HL-60 (cell line): ENCODE data around the gene STAM.
"Not testable (repeated sequence)": the region's sequence is repeated elsewhere in the genome, so short reads cannot be mapped to it uniquely, and the experiment has no call there.

Source experiments
- DNase-seq, 2 experiments: peaks; one replicate each; pipeline ENCODE4 v3.0.0-alpha.2; 2010 to 2020; ENCODE audit warnings: low read depth in 1 of 2, low spot score in 1 of 2
- H3K27ac ChIP-seq: fragments of 250-450 bp; sonication (Bioruptor Pico); replicated peaks from 2 replicates; pipeline ENCODE4 v1.5.1; 2020; ENCODE audit warnings: mild to moderate bottlenecking, moderate library complexity
- H3K27me3 ChIP-seq: fragments of 250-450 bp; sonication (Bioruptor Pico); 2 replicates; pipeline ENCODE4 v1.5.1; 2021; ENCODE audit warnings: mild to moderate bottlenecking, moderate library complexity; ENCODE audit not compliant: insufficient read depth, poor library complexity, severe bottlenecking
- H3K4me3 ChIP-seq: replicated peaks from 2 replicates; pipeline ENCODE4 v1.5.1; 2011; ENCODE audit warnings: mild to moderate bottlenecking, control low read depth, low read length; ENCODE audit not compliant: insufficient read depth
- GABPA ChIP-seq: IDR thresholded peaks from 2 replicates; pipeline ENCODE4 v1.6.1; 2012; ENCODE audit warnings: low read depth
- POLR2AphosphoS5 ChIP-seq: IDR thresholded peaks from 2 replicates; pipeline ENCODE4 v1.6.1; 2012; ENCODE audit warnings: low read depth
- SPI1 ChIP-seq: IDR thresholded peaks from 2 replicates; pipeline ENCODE4 v1.6.1; 2012; ENCODE audit warnings: low read depth, mild to moderate bottlenecking, borderline replicate concordance
- TF ChIP-seq, protein P1 (sequence below): IDR thresholded peaks from one replicate; pipeline ENCODE4 v1.5.1; 2011; ENCODE audit warnings: low read length, control low read depth, inconsistent platforms; ENCODE audit not compliant: insufficient read depth
- TF ChIP-seq, protein P2 (sequence below): IDR thresholded peaks from 2 replicates; pipeline ENCODE4 v1.6.1; 2012; ENCODE audit warnings: low read depth; ENCODE audit not compliant: insufficient replicate concordance

STAM gene

DNA sequence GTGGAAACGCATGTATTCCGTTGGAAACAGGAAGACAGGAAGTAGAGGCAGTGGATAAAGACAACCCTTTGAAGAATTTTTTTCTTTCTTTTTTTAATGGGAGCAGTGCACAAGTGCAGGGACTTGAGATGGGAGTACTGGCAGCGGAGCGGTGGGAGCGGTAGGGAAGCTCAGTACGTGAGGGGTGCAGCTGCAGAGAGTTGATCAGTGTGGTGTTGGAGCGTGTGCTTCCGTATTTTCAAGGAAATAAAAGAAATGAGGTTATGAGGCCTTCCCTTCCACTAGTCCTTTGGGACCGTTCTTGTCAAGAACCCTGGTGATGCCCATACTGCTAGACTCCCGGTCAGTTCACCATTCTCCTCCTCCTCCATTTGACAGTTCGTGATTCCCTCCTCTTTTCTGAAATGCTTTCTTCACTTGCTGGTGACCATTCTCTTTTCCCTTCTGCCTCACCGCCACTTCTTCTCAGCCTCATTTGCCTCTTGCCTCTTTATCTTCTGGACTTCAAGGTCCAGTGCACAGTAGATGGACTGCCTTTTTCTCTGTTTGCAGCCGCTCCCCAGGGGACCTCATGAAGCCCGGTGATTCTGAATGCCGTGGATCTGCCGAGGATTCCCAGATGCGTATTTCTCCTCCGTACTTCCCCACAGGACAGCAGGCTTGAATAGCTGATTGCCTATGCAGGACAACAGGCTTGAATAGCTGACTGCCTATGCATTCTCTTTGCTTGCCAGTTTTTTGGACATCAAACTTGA is 68.9 kb downstream of the STAM start:
- TF ChIP-seq, protein P1, sequence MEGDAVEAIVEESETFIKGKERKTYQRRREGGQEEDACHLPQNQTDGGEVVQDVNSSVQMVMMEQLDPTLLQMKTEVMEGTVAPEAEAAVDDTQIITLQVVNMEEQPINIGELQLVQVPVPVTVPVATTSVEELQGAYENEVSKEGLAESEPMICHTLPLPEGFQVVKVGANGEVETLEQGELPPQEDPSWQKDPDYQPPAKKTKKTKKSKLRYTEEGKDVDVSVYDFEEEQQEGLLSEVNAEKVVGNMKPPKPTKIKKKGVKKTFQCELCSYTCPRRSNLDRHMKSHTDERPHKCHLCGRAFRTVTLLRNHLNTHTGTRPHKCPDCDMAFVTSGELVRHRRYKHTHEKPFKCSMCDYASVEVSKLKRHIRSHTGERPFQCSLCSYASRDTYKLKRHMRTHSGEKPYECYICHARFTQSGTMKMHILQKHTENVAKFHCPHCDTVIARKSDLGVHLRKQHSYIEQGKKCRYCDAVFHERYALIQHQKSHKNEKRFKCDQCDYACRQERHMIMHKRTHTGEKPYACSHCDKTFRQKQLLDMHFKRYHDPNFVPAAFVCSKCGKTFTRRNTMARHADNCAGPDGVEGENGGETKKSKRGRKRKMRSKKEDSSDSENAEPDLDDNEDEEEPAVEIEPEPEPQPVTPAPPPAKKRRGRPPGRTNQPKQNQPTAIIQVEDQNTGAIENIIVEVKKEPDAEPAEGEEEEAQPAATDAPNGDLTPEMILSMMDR, result no peak
- TF ChIP-seq GABPA (no peak), POLR2AphosphoS5 (no peak), SPI1 (no peak)
- TF ChIP-seq, protein P2, sequence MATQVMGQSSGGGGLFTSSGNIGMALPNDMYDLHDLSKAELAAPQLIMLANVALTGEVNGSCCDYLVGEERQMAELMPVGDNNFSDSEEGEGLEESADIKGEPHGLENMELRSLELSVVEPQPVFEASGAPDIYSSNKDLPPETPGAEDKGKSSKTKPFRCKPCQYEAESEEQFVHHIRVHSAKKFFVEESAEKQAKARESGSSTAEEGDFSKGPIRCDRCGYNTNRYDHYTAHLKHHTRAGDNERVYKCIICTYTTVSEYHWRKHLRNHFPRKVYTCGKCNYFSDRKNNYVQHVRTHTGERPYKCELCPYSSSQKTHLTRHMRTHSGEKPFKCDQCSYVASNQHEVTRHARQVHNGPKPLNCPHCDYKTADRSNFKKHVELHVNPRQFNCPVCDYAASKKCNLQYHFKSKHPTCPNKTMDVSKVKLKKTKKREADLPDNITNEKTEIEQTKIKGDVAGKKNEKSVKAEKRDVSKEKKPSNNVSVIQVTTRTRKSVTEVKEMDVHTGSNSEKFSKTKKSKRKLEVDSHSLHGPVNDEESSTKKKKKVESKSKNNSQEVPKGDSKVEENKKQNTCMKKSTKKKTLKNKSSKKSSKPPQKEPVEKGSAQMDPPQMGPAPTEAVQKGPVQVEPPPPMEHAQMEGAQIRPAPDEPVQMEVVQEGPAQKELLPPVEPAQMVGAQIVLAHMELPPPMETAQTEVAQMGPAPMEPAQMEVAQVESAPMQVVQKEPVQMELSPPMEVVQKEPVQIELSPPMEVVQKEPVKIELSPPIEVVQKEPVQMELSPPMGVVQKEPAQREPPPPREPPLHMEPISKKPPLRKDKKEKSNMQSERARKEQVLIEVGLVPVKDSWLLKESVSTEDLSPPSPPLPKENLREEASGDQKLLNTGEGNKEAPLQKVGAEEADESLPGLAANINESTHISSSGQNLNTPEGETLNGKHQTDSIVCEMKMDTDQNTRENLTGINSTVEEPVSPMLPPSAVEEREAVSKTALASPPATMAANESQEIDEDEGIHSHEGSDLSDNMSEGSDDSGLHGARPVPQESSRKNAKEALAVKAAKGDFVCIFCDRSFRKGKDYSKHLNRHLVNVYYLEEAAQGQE, result no peak
- Histone ChIP-seq H3K27me3 (no peaks in the 10 kb centered on the region), H3K4me3 (no peak overlapping the region), H3K27ac (no peak overlapping the region)
- DNase-seq, result no peak

DNA sequence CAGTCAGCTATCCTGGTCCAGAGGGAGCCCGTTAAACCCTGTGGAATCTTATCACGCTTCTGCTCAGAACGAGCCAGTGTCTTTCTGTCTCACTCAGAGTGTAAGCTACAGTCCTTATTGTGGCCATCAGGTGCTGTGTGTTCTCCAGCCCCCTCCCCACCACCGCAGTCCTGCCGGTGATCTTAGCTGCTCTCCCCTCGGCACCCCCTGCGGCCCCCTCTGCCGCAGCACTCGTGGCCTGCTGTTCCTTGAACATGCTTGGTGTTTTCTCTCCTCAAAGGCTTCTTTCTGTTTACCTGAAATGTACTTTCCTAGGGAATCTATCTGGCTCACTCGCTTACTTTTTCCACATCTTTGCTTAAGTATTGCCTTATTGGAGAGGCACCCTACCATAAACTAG is 69.8 kb downstream of the STAM start:
- DNase-seq, result no peak
- H3K4me3 ChIP-seq, result no peak overlapping the region
- no peaks in the 10 kb centered on the region for H3K27me3 ChIP-seq
- H3K27ac ChIP-seq, result no peak overlapping the region
- TF ChIP-seq, protein P1, result no peak
- TF ChIP-seq GABPA, result no peak
- TF ChIP-seq, protein P2, result no peak
- TF ChIP-seq POLR2AphosphoS5, result no peak
- no peak for TF ChIP-seq SPI1

DNA sequence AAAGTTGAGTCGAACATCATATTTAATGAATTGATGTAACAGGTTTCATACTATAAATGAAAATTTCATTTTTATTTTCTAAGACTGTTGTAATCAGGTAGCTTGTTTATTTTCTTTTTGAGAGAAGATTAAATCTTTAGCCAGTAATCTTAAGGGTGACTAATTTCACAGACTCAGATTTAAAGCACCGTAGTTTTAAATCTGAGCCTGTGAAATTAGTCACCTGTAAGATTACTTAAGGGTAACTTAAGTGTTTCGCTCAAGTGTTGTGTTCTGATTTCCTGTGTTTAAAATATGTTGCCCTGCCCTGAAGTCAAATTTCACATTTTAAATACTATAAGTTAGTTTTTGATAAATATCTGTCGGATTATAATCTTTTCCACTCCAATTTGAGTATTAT is 72.2 kb downstream of the STAM start:
- Histone ChIP-seq H3K27ac (no peak overlapping the region), H3K27me3 (no peaks in the 10 kb centered on the region), H3K4me3 (no peak overlapping the region)
- no peak for DNase-seq
- TF ChIP-seq SPI1, result no peak
- TF ChIP-seq, protein P1, result no peak
- no peak for TF ChIP-seq POLR2AphosphoS5

DNA sequence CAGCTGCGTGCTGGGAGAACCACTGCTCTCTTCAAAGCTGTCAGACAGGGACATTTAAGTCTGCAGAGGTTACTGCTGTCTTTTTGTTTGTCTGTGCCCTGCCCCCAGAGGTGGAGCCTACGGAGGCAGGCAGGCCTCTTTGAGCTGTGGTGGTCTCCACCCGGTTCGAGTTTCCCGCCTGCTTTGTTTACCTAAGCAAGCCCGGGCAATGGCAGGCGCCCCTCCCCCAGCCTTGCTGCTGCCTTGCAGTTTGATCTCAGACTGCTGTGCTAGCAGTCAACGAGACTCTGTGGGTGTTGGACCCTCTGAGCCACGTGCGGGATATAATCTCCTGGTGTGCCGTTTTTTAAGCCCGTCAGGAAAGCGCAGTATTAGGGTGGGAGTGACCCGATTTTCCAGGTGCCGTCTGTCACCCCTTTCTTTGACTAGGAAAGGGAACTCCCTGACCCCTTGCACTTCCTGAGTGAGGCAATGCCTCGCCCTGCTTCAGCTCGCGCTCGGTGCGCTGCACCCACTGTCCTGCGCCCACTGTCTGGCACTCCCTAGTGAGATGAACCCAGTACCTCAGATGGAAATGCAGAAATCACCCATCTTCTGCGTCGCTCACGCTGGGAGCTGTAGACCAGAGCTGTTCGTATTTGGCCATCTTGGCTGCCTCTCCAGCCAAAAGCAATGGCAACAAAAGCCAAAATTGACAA is 78.5 kb downstream of the STAM start:
- DNase-seq, H3K27me3 ChIP-seq, H3K4me3 ChIP-seq, H3K27ac ChIP-seq: not testable (repeated sequence)
